HEK293T (cell line): ENCODE data around the gene TMEM119.
"Not testable (repeated sequence)": the region's sequence is repeated elsewhere in the genome, so short reads cannot be mapped to it uniquely, and the experiment has no call there.

ENCODE experiments used
- CTCF ChIA-PET: fragments of 350-600 bp; formaldehyde crosslinking; extraction: SDS; loops from one replicate; lab custom pipeline; 2021; ENCODE audit warnings: antibody characterized with exemption, inconsistent platforms; lab: Yijun Ruan, JAX
- POLR2A ChIA-PET: fragments of 350-600 bp; formaldehyde crosslinking; extraction: SDS; loops from one replicate; lab custom pipeline; 2020; ENCODE audit warnings: antibody characterized with exemption, inconsistent platforms; lab: Yijun Ruan, JAX
- DNase-seq: peaks from one replicate; pipeline ENCODE4 v3.0.0; 2012; ENCODE audit warnings: mixed read lengths; ENCODE audit errors: extremely low spot score
- ARNT ChIP-seq: fragments of 450-650 bp; IDR thresholded peaks from 2 replicates; pipeline ENCODE4 v1.6.1; 2017; ENCODE audit warnings: mild to moderate bottlenecking
- BHLHE40 ChIP-seq: fragments of 450-650 bp; IDR thresholded peaks from 2 replicates; pipeline ENCODE4 v1.6.1; 2016; ENCODE audit warnings: mild to moderate bottlenecking, moderate library complexity, borderline replicate concordance
- CTBP1 ChIP-seq: fragments of 450-650 bp; IDR thresholded peaks from 2 replicates; pipeline ENCODE4 v1.6.1; 2016; ENCODE audit warnings: borderline replicate concordance
- ELF4 ChIP-seq: fragments of 450-650 bp; IDR thresholded peaks from 2 replicates; pipeline ENCODE4 v1.6.1; 2017; ENCODE audit warnings: antibody characterized with exemption
- FOXA1 ChIP-seq: fragments of 450-650 bp; IDR thresholded peaks from 2 replicates; pipeline ENCODE4 v1.6.1; 2016; ENCODE audit warnings: mild to moderate bottlenecking
- FOXK2 ChIP-seq: fragments of 450-650 bp; IDR thresholded peaks from 2 replicates; pipeline ENCODE4 v1.6.1; 2016; ENCODE audit warnings: mild to moderate bottlenecking
- FOXM1 ChIP-seq: fragments of 450-650 bp; IDR thresholded peaks from 2 replicates; pipeline ENCODE4 v1.6.1; 2017; ENCODE audit warnings: mild to moderate bottlenecking, borderline replicate concordance
- HDGF ChIP-seq: fragments of 450-650 bp; IDR thresholded peaks from 2 replicates; pipeline ENCODE4 v1.6.1; 2017; ENCODE audit warnings: antibody characterized with exemption, borderline replicate concordance
- L3MBTL2 ChIP-seq: fragments of 450-650 bp; conservative IDR thresholded peaks from 2 replicates; pipeline ENCODE4 v1.6.1; 2016; ENCODE audit warnings: mild to moderate bottlenecking
- LEF1 ChIP-seq: fragments of 450-650 bp; IDR thresholded peaks from 2 replicates; pipeline ENCODE4 v1.6.1; 2017; ENCODE audit warnings: mild to moderate bottlenecking, borderline replicate concordance
- NFRKB ChIP-seq: fragments of 450-650 bp; IDR thresholded peaks from 2 replicates; pipeline ENCODE4 v1.6.1; 2016; ENCODE audit warnings: mild to moderate bottlenecking, moderate library complexity
- SP1 ChIP-seq: fragments of 450-650 bp; IDR thresholded peaks from 2 replicates; pipeline ENCODE4 v1.6.1; 2017
- SUZ12 ChIP-seq: fragments of 450-650 bp; IDR thresholded peaks from 2 replicates; pipeline ENCODE4 v1.6.1; 2016; ENCODE audit warnings: mild to moderate bottlenecking
- TARDBP ChIP-seq: fragments of 450-650 bp; IDR thresholded peaks from 2 replicates; pipeline ENCODE4 v1.6.1; 2016
- ZNF384 ChIP-seq: fragments of 450-650 bp; IDR thresholded peaks from 2 replicates; pipeline ENCODE4 v1.6.1; 2016
- TF ChIP-seq, protein P1 (sequence below): fragments of 450-650 bp; IDR thresholded peaks from 2 replicates; pipeline ENCODE4 v1.6.1; 2016

TMEM119 gene

GRCh38 chr12:108620236-108620879 is 22.5 kb upstream of the TMEM119 start:
- TF ChIP-seq FOXA1, result no peak
- TF ChIP-seq, protein P1, sequence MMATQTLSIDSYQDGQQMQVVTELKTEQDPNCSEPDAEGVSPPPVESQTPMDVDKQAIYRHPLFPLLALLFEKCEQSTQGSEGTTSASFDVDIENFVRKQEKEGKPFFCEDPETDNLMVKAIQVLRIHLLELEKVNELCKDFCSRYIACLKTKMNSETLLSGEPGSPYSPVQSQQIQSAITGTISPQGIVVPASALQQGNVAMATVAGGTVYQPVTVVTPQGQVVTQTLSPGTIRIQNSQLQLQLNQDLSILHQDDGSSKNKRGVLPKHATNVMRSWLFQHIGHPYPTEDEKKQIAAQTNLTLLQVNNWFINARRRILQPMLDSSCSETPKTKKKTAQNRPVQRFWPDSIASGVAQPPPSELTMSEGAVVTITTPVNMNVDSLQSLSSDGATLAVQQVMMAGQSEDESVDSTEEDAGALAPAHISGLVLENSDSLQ, result no peak
- TF ChIP-seq ELF4, result no peak
- TF ChIP-seq BHLHE40, result no peak
- TF ChIP-seq HDGF, result no peak
- no peak for TF ChIP-seq FOXK2
- TF ChIP-seq SUZ12, result no peak
- no peak for TF ChIP-seq ARNT
- no peak for TF ChIP-seq SP1
- TF ChIP-seq L3MBTL2, result no peak
- TF ChIP-seq CTBP1, result no peak
- TF ChIP-seq NFRKB, result no peak
- TF ChIP-seq ZNF384, result no peak
- no peak for TF ChIP-seq LEF1
- TF ChIP-seq FOXM1, result no peak
- TF ChIP-seq TARDBP, result no peak
- DNase-seq, result no peak
- ChIA-PET POLR2A (interaction anchor here (1.0 kb wide), 1 partner anchor 58 kb away, joined by 3 read pairs; the partner anchor contains the start of gene ISCU), CTCF (interaction anchor here (0.7 kb wide), 1 partner anchor 53 kb away, joined by 3 read pairs; no protein-coding TSS in a partner anchor)

GRCh38 chr12:108619369-108620160 is 21.7 kb upstream of the TMEM119 start:
- no peak for TF ChIP-seq SP1
- no peak for TF ChIP-seq LEF1
- TF ChIP-seq, protein P1, result no peak
- no peak for TF ChIP-seq BHLHE40
- no peak for TF ChIP-seq NFRKB
- TF ChIP-seq SUZ12, result no peak
- no peak for TF ChIP-seq ARNT
- TF ChIP-seq TARDBP, result no peak
- TF ChIP-seq ELF4, result no peak
- no peak for TF ChIP-seq HDGF
- no peak for TF ChIP-seq FOXK2
- ChIA-PET POLR2A (interaction anchor here (1.0 to 1.9 kb wide), 2 partner anchors 57 kb away, joined by 3 to 10 read pairs; partner anchors contain the start of gene ISCU), CTCF (interaction anchor here (0.7 kb wide), 1 partner anchor 52 kb away, joined by 3 read pairs; no protein-coding TSS in a partner anchor)
- DNase-seq, result no peak

DNA sequence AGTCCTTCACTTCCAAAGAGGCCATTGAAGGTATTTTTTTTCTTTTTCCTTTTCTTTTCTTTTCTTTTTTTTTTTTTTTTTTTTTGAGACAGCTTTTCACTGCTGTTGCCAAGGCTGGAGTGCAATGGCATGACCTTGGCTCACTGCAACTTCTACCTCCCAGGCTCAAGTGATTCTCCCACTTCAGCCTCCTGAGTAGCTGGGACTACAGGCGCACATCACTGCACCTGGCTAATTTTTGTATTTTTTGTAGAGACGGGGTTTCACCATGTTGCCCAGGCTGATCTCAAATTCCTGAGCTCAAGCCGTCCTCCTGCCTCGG is 21.0 kb upstream of the TMEM119 start:
- ChIA-PET CTCF (interaction anchor here (0.6 to 1.7 kb wide), 6 partner anchors 9 to 1171 kb away, joined by 3 to 13 read pairs (median 4); no protein-coding TSS in a partner anchor), POLR2A (interaction anchor here (1.9 kb wide), 1 partner anchor 57 kb away, joined by 10 read pairs; the partner anchor contains the start of gene ISCU)
- DNase-seq, result not testable (repeated sequence)

DNA sequence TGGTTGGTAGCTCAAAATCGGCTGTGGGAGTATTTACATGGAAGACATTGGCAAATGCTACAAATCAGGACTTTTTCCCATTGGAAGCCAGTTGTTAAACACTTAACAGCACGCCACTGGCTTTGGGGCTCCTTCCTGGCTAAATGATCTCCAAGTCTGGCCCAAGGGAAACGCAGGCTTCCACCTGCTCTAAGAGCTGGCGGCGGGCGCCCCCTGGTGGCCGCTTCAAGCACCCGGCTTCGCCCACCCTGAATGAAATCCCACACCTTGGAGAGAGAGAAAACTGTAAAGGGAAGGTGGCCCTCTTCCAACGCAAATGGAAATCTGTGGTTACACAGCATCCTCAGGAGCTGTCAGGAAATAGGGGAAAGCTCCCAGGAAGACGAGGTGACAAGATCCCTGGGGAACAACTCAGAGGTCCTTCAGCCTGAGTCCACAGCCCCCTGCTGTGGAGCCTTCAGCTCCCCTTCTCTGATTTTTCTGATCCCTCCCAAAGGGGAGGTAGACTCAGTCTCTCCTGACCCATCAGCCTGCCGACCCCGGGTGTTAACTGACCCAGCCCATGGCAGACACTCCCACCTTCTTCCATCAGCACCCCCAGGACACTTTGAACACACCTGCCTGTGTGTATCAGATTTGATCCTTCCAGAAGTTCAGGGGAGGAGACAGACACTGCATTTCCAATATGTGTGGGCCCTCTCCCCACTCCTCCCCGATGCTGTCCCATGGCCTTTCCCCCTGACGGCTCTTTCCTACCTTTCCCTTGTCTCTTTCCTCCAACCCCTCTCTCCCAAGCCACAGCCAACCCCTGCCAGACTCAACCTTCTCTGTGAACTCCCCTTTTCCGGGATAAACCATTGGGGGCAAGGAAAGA is 20.4 kb upstream of the TMEM119 start:
- DNase-seq, result peak; percentile 85
- TF ChIP-seq FOXK2, result no peak
- no peak for TF ChIP-seq TARDBP
- TF ChIP-seq CTBP1, result no peak
- no peak for TF ChIP-seq ARNT
- no peak for TF ChIP-seq HDGF
- TF ChIP-seq, protein P1, result no peak
- no peak for TF ChIP-seq FOXM1
- TF ChIP-seq NFRKB, result no peak
- TF ChIP-seq SP1, result no peak
- ChIA-PET CTCF (interaction anchor here (0.6 to 1.9 kb wide), 14 partner anchors 10 to 1171 kb away, joined by 3 to 13 read pairs (median 3); partner anchors contain the start of gene SART3), POLR2A (interaction anchor here (1.9 kb wide), 1 partner anchor 56 kb away, joined by 10 read pairs; the partner anchor contains the start of gene ISCU)

- ChIA-PET POLR2A (interaction anchor here (0.8 kb wide), 1 partner anchor 55 kb away, joined by 5 read pairs; the partner anchor contains the start of gene ISCU), CTCF (interaction anchor here (0.5 to 1.9 kb wide), 10 partner anchors 11 to 624 kb away, joined by 3 to 13 read pairs (median 3); no protein-coding TSS in a partner anchor)
- no peak for DNase-seq
- no peak for TF ChIP-seq FOXK2
- no peak for TF ChIP-seq BHLHE40
- TF ChIP-seq SUZ12, result no peak
These were observed 19.3 kb upstream of the TMEM119 start for GRCh38 chr12:108616941-108617858.
